Endothelial cell (in vitro differentiated cells): ENCODE measurements around the gene BPIFB1. TPM values are rescaled to one million over a fixed set of nuclear protein-coding genes. Genes with fewer than 3 reads are reported as not detected.

Experiments used
- DNase-seq: peaks from one replicate; pipeline ENCODE4 v3.0.0; 2021; ENCODE audit warnings: low spot score
- H3K27ac Mint-ChIP-seq: one replicate; pipeline ENCODE4 v1.8.0; 2021; ENCODE audit warnings: mixed read lengths, inconsistent platforms; ENCODE audit not compliant: unreplicated experiment
- H3K27me3 Mint-ChIP-seq: one replicate; pipeline ENCODE4 v1.8.0; 2021; ENCODE audit warnings: mild to moderate bottlenecking, moderate library complexity, mixed read lengths, inconsistent platforms; ENCODE audit not compliant: unreplicated experiment
- H3K36me3 Mint-ChIP-seq: one replicate; pipeline ENCODE4 v1.8.0; 2021; ENCODE audit warnings: mild to moderate bottlenecking, low read depth, mixed read lengths, inconsistent platforms; ENCODE audit not compliant: unreplicated experiment
- H3K4me1 Mint-ChIP-seq: one replicate; pipeline ENCODE4 v1.8.0; 2021; ENCODE audit warnings: mild to moderate bottlenecking, mixed read lengths, inconsistent platforms; ENCODE audit not compliant: unreplicated experiment
- H3K4me3 Mint-ChIP-seq: one replicate; pipeline ENCODE4 v1.8.0; 2021; ENCODE audit warnings: mild to moderate bottlenecking, mixed read lengths, inconsistent platforms; ENCODE audit not compliant: unreplicated experiment
- H3K9me3 Mint-ChIP-seq: one replicate; pipeline ENCODE4 v1.8.0; 2021; ENCODE audit warnings: mixed read lengths, inconsistent platforms; ENCODE audit not compliant: unreplicated experiment
- CTCF ChIP-seq: fragments of 200-600 bp; sonication (generic); IDR thresholded peaks from one replicate; pipeline ENCODE4 v1.5.0; 2021; ENCODE audit warnings: antibody characterized with exemption; ENCODE audit not compliant: unreplicated experiment
- total RNA-seq: library from RNA; stranded (reverse); fragmentation: NEBNext Ultra II Directional; extraction: Animal tissue kit (Norgen Biotek cat#: 25700); gene quantifications from one replicate; pipeline ENCODE4 v1.2.1, GENCODE V29; 2021; ENCODE audit not compliant: unreplicated experiment

Gene BPIFB1
- total RNA-seq, 1 donor from 2014 or later = not detected

DNA sequence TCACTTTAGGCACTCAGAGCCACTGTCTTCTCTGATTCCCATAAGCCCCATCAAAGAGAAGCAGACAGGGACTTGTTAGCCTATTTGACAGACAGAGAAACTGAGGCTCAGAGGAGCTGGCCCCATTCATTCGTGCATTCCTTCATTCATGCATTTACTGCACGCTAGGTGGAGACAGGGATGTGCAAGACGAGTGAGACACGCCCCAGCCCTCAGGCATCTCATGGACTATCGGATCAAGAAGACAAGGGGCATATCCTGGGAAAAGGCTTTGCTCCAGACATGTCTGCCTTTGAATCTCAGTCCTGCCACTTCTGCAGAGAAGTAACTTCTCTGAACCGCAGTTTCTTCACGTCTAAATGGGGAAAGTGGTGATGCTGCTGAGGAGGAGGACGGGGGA, 54.1 kb downstream of the BPIFB1 start:
- Mint-ChIP-seq H3K27me3 (peaks cover 4% of the 10 kb centered on the region), H3K9me3 (no peaks in the 10 kb centered on the region), H3K4me1 (peaks cover 4% of the 10 kb centered on the region), H3K36me3 (peaks cover 3% of the 10 kb centered on the region), H3K27ac (no peak overlapping the region), H3K4me3 (no peak overlapping the region)
- no peak for DNase-seq
- TF ChIP-seq CTCF = no peak

GRCh38 chr20:33337531-33338165, 54.6 kb downstream of the BPIFB1 start:
- Mint-ChIP-seq H3K27ac (no peak overlapping the region), H3K9me3 (no peaks in the 10 kb centered on the region), H3K27me3 (peaks cover 3% of the 10 kb centered on the region), H3K36me3 (peaks cover 1% of the 10 kb centered on the region), H3K4me1 (peaks cover under 1% of the 10 kb centered on the region), H3K4me3 (no peak overlapping the region)
- no peak for TF ChIP-seq CTCF
- no peak for DNase-seq

DNA sequence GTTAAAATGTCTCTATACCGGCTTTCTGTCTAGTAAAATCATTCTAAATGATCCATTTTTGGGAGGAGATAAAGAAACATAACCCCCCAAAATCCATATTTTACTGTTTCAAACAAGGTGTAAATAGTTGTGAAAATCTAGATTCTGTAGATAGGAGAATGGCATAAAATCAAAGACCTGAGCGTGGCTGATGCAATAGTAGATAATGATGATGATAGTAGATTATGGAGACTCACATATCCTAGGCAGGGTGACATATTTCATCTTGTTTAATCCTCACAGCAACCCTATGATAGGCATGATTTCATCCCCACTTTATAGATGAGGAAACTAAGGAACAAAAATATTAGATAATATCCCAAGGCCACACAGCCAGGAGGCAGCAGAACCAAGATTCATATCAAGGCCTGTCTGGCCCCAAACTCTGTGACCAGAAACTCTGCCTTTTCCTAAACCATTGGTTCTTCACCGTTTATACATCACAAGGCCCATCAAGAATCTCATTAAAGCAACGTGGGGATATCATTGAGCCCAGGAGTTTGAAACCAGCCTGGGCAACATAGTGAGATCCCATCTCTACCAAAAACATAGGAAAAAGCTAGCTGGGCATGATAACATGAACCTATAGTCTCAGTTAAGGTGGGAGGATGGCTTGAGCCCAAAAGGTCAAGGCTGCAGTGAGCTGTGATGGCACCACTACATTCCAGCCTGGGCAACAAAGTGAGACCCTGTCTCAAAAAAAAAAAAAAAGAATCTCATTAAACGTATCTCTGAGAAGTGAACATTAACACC, 55.6 kb downstream of the BPIFB1 start:
- TF ChIP-seq CTCF = no peak
- Mint-ChIP-seq H3K4me3 (no peak overlapping the region), H3K27ac (no peak overlapping the region), H3K4me1 (no peaks in the 10 kb centered on the region), H3K36me3 (no peaks in the 10 kb centered on the region), H3K9me3 (no peaks in the 10 kb centered on the region), H3K27me3 (peaks cover 2% of the 10 kb centered on the region)
- no peak for DNase-seq

DNA sequence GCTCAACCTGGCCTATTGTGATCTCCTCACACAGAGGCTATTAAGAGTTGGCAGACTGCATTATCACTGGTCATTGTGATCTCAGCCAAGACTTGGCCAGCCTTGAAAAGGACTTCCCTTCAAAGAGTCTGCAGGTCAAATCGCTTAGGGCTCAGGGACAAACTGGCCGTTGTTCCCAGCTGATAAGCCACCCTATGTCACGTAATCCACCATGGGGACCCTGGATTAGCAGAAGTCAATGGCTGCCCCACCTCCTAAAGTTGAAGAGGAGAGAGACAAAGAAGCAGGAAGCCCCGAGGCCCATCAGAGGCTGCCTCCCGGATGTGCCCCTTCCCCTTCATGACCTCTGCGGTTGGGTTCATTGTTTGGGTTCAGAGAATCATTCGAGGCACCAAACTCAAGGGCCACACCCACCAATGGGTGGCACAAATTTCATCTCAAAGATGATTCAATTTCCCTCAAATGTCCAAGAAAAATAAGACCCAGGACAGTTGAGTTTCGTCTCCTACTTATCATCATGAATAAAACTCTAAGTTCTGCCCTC, 56.6 kb downstream of the BPIFB1 start:
- Mint-ChIP-seq H3K4me3 (no peak overlapping the region), H3K36me3 (no peaks in the 10 kb centered on the region), H3K9me3 (no peaks in the 10 kb centered on the region), H3K4me1 (no peaks in the 10 kb centered on the region), H3K27me3 (peaks cover 2% of the 10 kb centered on the region), H3K27ac (no peak overlapping the region)
- no peak for TF ChIP-seq CTCF
- no peak for DNase-seq

- Mint-ChIP-seq H3K27ac (no peak overlapping the region), H3K4me3 (no peak overlapping the region), H3K9me3 (no peaks in the 10 kb centered on the region), H3K27me3 (peaks cover 2% of the 10 kb centered on the region), H3K4me1 (no peaks in the 10 kb centered on the region), H3K36me3 (no peaks in the 10 kb centered on the region)
- no peak for TF ChIP-seq CTCF
- DNase-seq = no peak
Observed at GRCh38 chr20:33343521-33343920, 60.5 kb downstream of the BPIFB1 start.
